SK-N-SH treated with all-trans-retinoic acid at 6 μM for 48 hours (cell line): ENCODE results near the gene MAPK8IP3.

Experiments
- ATAC-seq: fragments of 200-7000 bp; cut with Tn5 transposase; 3 replicates; pipeline ENCODE4 v1.9.1; 2020; ENCODE audit warnings: mild to moderate bottlenecking, moderate library complexity
- ARNTL ChIP-seq: fragments of 450-650 bp; formaldehyde crosslinking; IDR thresholded peaks from 2 replicates; pipeline ENCODE4 v1.5.0; 2020; ENCODE audit warnings: low read depth, mild to moderate bottlenecking, moderate library complexity, borderline replicate concordance
- BACH2 ChIP-seq: fragments of 250-450 bp; sonication (Bioruptor Pico); IDR thresholded peaks from 2 replicates; pipeline ENCODE4 v1.9.0; 2021; ENCODE audit warnings: mild to moderate bottlenecking, borderline replicate concordance
- CSDC2 ChIP-seq: fragments of 250-450 bp; sonication (Bioruptor Pico); IDR thresholded peaks from 2 replicates; pipeline ENCODE4 v1.5.0; 2020; ENCODE audit warnings: mild to moderate bottlenecking, moderate library complexity
- CSRNP3 ChIP-seq: fragments of 250-450 bp; sonication (Bioruptor Pico); IDR thresholded peaks from 2 replicates; pipeline ENCODE4 v1.5.1; 2021; ENCODE audit warnings: mild to moderate bottlenecking, moderate library complexity
- GLIS3 ChIP-seq: fragments of 250-450 bp; sonication (Bioruptor Pico); IDR thresholded peaks from 2 replicates; pipeline ENCODE4 v1.5.0; 2020; ENCODE audit warnings: mild to moderate bottlenecking, moderate library complexity
- ISL1 ChIP-seq: fragments of 250-450 bp; sonication (Bioruptor Pico); IDR thresholded peaks from 2 replicates; pipeline ENCODE4 v2.1.2; 2022; ENCODE audit warnings: mild to moderate bottlenecking, moderate library complexity
- PATZ1 ChIP-seq: fragments of 250-450 bp; sonication (Bioruptor Pico); IDR thresholded peaks from 2 replicates; pipeline ENCODE4 v1.8.0; 2020; ENCODE audit warnings: mild to moderate bottlenecking, moderate library complexity, borderline replicate concordance
- POU6F1 ChIP-seq: fragments of 250-450 bp; sonication (Bioruptor Pico); IDR thresholded peaks from 2 replicates; pipeline ENCODE4 v1.8.0; 2021; ENCODE audit warnings: low read depth, mild to moderate bottlenecking, moderate library complexity, borderline replicate concordance
- PPARA ChIP-seq: fragments of 250-450 bp; sonication (Bioruptor Pico); IDR thresholded peaks from 2 replicates; pipeline ENCODE4 v1.5.0; 2020; ENCODE audit warnings: mild to moderate bottlenecking, borderline replicate concordance
- RARB ChIP-seq: fragments of 250-450 bp; sonication (Bioruptor Pico); IDR thresholded peaks from 2 replicates; pipeline ENCODE4 v1.8.0; 2021; ENCODE audit warnings: mild to moderate bottlenecking, moderate library complexity
- TCF4 ChIP-seq: fragments of 250-450 bp; sonication (Bioruptor Pico); IDR thresholded peaks from 2 replicates; pipeline ENCODE4 v1.8.0; 2021; ENCODE audit warnings: mild to moderate bottlenecking, moderate library complexity, borderline replicate concordance
- TOX ChIP-seq: fragments of 250-450 bp; sonication (Bioruptor Pico); IDR thresholded peaks from 2 replicates; pipeline ENCODE4 v1.8.0; 2021; ENCODE audit warnings: mild to moderate bottlenecking, moderate library complexity, borderline replicate concordance
- TSHZ2 ChIP-seq: fragments of 250-450 bp; sonication (Bioruptor Pico); IDR thresholded peaks from 2 replicates; pipeline ENCODE4 v1.5.0; 2020; ENCODE audit warnings: mild to moderate bottlenecking, moderate library complexity
- ZC3H10 ChIP-seq: fragments of 250-450 bp; sonication (Bioruptor Pico); IDR thresholded peaks from 2 replicates; pipeline ENCODE4 v1.5.1; 2021; ENCODE audit warnings: mild to moderate bottlenecking, moderate library complexity
- ZFP3 ChIP-seq: fragments of 250-450 bp; sonication (Bioruptor Pico); IDR thresholded peaks from 2 replicates; pipeline ENCODE4 v1.5.0; 2020; ENCODE audit warnings: mild to moderate bottlenecking, moderate library complexity
- ZFP30 ChIP-seq: fragments of 450-650 bp; formaldehyde crosslinking; IDR thresholded peaks from 2 replicates; pipeline ENCODE4 v1.5.0; 2022; ENCODE audit warnings: mild to moderate bottlenecking, moderate library complexity
- ZNF565 ChIP-seq: fragments of 450-650 bp; formaldehyde crosslinking; conservative IDR thresholded peaks from 2 replicates; pipeline ENCODE4 v1.5.0; 2020; ENCODE audit warnings: low read depth, mild to moderate bottlenecking, moderate library complexity
- ZNF8 ChIP-seq: fragments of 450-650 bp; formaldehyde crosslinking; IDR thresholded peaks from 2 replicates; pipeline ENCODE4 v1.5.0; 2020; ENCODE audit warnings: mild to moderate bottlenecking, moderate library complexity

The MAPK8IP3 gene

GRCh38 chr16:1690810-1691209 lies 15.2 kb upstream of the MAPK8IP3 start (continued):
- TF ChIP-seq TSHZ2 (CRISPR knock-in tag) (no peak), BACH2 (no peak), TCF4 (CRISPR knock-in tag) (no peak)

- peak; percentile 80 for ATAC-seq
- TF ChIP-seq CSDC2 (CRISPR knock-in tag) (no peak), ZNF565 (CRISPR knock-in tag) (no peak), TSHZ2 (CRISPR knock-in tag) (no peak), ZFP30 (CRISPR knock-in tag) (no peak), ARNTL (CRISPR knock-in tag) (no peak), POU6F1 (CRISPR knock-in tag) (no peak), ISL1 (CRISPR knock-in tag) (0 out of 2 replicates have a peak, but pooled peaks have one; percentile 17)
These were observed 14.7 kb upstream of the MAPK8IP3 start for GRCh38 chr16:1691276-1691675.

- ATAC-seq, result peak; percentile 76
- TF ChIP-seq ZFP3 (CRISPR knock-in tag) (0 out of 2 replicates have a peak, but pooled peaks have one; percentile 59), GLIS3 (CRISPR knock-in tag) (no peak), TOX (CRISPR knock-in tag) (no peak)
These were observed 14.0 kb upstream of the MAPK8IP3 start for GRCh38 chr16:1691956-1692355.

GRCh38 chr16:1696863-1697262 lies 9.1 kb upstream of the MAPK8IP3 start:
- TF ChIP-seq ZNF8 (CRISPR knock-in tag) (peak; percentile 54; the same call in 1 of the 2 replicates), CSDC2 (CRISPR knock-in tag) (no peak)
- ATAC-seq, result no peak

GRCh38 chr16:1698680-1699079 lies 7.3 kb upstream of the MAPK8IP3 start:
- ATAC-seq, result no peak
- no peak for TF ChIP-seq PPARA
- no peak for TF ChIP-seq PATZ1
- no peak for TF ChIP-seq CSRNP3 (CRISPR knock-in tag)
- no peak for TF ChIP-seq ZFP3 (CRISPR knock-in tag)
- no peak for TF ChIP-seq RARB (CRISPR knock-in tag)
- TF ChIP-seq BACH2, result no peak
- TF ChIP-seq ARNTL (CRISPR knock-in tag), result no peak
- TF ChIP-seq ZNF8 (CRISPR knock-in tag), result no peak
- no peak for TF ChIP-seq GLIS3 (CRISPR knock-in tag)
- no peak for TF ChIP-seq ZC3H10 (CRISPR knock-in tag)
- no peak for TF ChIP-seq TCF4 (CRISPR knock-in tag)
- no peak for TF ChIP-seq CSDC2 (CRISPR knock-in tag)
- no peak for TF ChIP-seq ISL1 (CRISPR knock-in tag)
